ENCODE data around the gene KIF21A.
"Not testable (repeated sequence)": the region's sequence is repeated elsewhere in the genome, so short reads cannot be mapped to it uniquely, and the experiment has no call there.

Gene KIF21A

GRCh38 chr12:39443081-39443928 lies at the start of gene KIF21A:
Gene KIF21A (minus strand): TSS chr12:39443120. CDS start chr12:39442970, 150 bp downstream.
- peak within 1 kb of the TSS; percentile 73 to 78 for H3K9ac ChIP-seq (ENCODE audit: low read depth in 1 of 2, low read length in 2 of 2)
- no peaks in the 10 kb centered on the region for H3K36me3 ChIP-seq (ENCODE audit: control insufficient read depth in 1 of 2, insufficient read depth in 2 of 2, low read length in 2 of 2)
- H3K27me3 ChIP-seq (ENCODE audit: control insufficient read depth in 1 of 2, insufficient read depth in 2 of 2, low read length in 2 of 2), result no peaks in the 10 kb centered on the region
- peaks cover 4 to 17% of the 10 kb centered on the region in 2 donors for H3K4me1 ChIP-seq (ENCODE audit: control insufficient read depth in 1 of 2, insufficient read depth in 2 of 2, low read length in 2 of 2)
- H3K27ac ChIP-seq (ENCODE audit: low read depth, low read length), result peak within 1 kb of the TSS; percentile 93
- H3K9me3 ChIP-seq (ENCODE audit: control insufficient read depth in 1 of 2, low read length in 2 of 2), result no peaks in the 10 kb centered on the region
- H3K4me3 ChIP-seq (ENCODE audit: low read depth in 1 of 2, low read length in 2 of 2), result peak within 1 kb of the TSS; percentile 76 to 92

- H3K27ac ChIP-seq (ENCODE audit: low read depth, low read length), result no peak overlapping the region
- H3K27me3 ChIP-seq (ENCODE audit: control insufficient read depth in 1 of 2, insufficient read depth in 2 of 2, low read length in 2 of 2), result no peaks in the 10 kb centered on the region
- no peak overlapping the region for H3K4me3 ChIP-seq (ENCODE audit: low read depth in 1 of 2, low read length in 2 of 2)
- no peaks in the 10 kb centered on the region for H3K36me3 ChIP-seq (ENCODE audit: control insufficient read depth in 1 of 2, insufficient read depth in 2 of 2, low read length in 2 of 2)
- H3K4me1 ChIP-seq (ENCODE audit: control insufficient read depth in 1 of 2, insufficient read depth in 2 of 2, low read length in 2 of 2), result no peaks in the 10 kb centered on the region
- H3K9ac ChIP-seq (ENCODE audit: low read depth in 1 of 2, low read length in 2 of 2), result no peak overlapping the region
- H3K9me3 ChIP-seq (ENCODE audit: control insufficient read depth in 1 of 2, low read length in 2 of 2), result no peaks in the 10 kb centered on the region
These were observed 47.8 kb upstream of the KIF21A start for GRCh38 chr12:39490500-39491282.

GRCh38 chr12:39483597-39483996 lies 40.7 kb upstream of the KIF21A start:
- H3K4me3 ChIP-seq (ENCODE audit: low read depth in 1 of 2, low read length in 2 of 2), result no peak overlapping the region
- no peaks in the 10 kb centered on the region for H3K36me3 ChIP-seq (ENCODE audit: control insufficient read depth in 1 of 2, insufficient read depth in 2 of 2, low read length in 2 of 2)
- no peak overlapping the region for H3K27ac ChIP-seq (ENCODE audit: low read depth, low read length)
- H3K9me3 ChIP-seq (ENCODE audit: control insufficient read depth in 1 of 2, low read length in 2 of 2), result no peaks in the 10 kb centered on the region
- no peaks in the 10 kb centered on the region for H3K4me1 ChIP-seq (ENCODE audit: control insufficient read depth in 1 of 2, insufficient read depth in 2 of 2, low read length in 2 of 2)
- no peak overlapping the region for H3K9ac ChIP-seq (ENCODE audit: low read depth in 1 of 2, low read length in 2 of 2)
- H3K27me3 ChIP-seq (ENCODE audit: control insufficient read depth in 1 of 2, insufficient read depth in 2 of 2, low read length in 2 of 2), result no peaks in the 10 kb centered on the region

GRCh38 chr12:39483042-39483441 lies 40.1 kb upstream of the KIF21A start:
- no peaks in the 10 kb centered on the region for H3K36me3 ChIP-seq (ENCODE audit: control insufficient read depth in 1 of 2, insufficient read depth in 2 of 2, low read length in 2 of 2)
- no peak overlapping the region for H3K9ac ChIP-seq (ENCODE audit: low read depth in 1 of 2, low read length in 2 of 2)
- H3K4me1 ChIP-seq (ENCODE audit: control insufficient read depth in 1 of 2, insufficient read depth in 2 of 2, low read length in 2 of 2), result no peaks in the 10 kb centered on the region
- no peak overlapping the region for H3K27ac ChIP-seq (ENCODE audit: low read depth, low read length)
- no peaks in the 10 kb centered on the region for H3K27me3 ChIP-seq (ENCODE audit: control insufficient read depth in 1 of 2, insufficient read depth in 2 of 2, low read length in 2 of 2)
- no peaks in the 10 kb centered on the region for H3K9me3 ChIP-seq (ENCODE audit: control insufficient read depth in 1 of 2, low read length in 2 of 2)
- H3K4me3 ChIP-seq (ENCODE audit: low read depth in 1 of 2, low read length in 2 of 2), result no peak overlapping the region

GRCh38 chr12:39476894-39477293 lies 34.0 kb upstream of the KIF21A start:
- H3K4me1 ChIP-seq (ENCODE audit: control insufficient read depth in 1 of 2, insufficient read depth in 2 of 2, low read length in 2 of 2), result no peaks in the 10 kb centered on the region

GRCh38 chr12:39476121-39476520 lies 33.2 kb upstream of the KIF21A start:
- Histone ChIP-seq H3K9ac (ENCODE audit: low read depth in 1 of 2, low read length in 2 of 2) (no peak overlapping the region), H3K27ac (ENCODE audit: low read depth, low read length) (no peak overlapping the region), H3K9me3 (ENCODE audit: control insufficient read depth in 1 of 2, low read length in 2 of 2) (no peaks in the 10 kb centered on the region), H3K4me3 (ENCODE audit: low read depth in 1 of 2, low read length in 2 of 2) (no peak overlapping the region), H3K27me3 (ENCODE audit: control insufficient read depth in 1 of 2, insufficient read depth in 2 of 2, low read length in 2 of 2) (no peaks in the 10 kb centered on the region), H3K36me3 (ENCODE audit: control insufficient read depth in 1 of 2, insufficient read depth in 2 of 2, low read length in 2 of 2) (no peaks in the 10 kb centered on the region), H3K4me1 (ENCODE audit: control insufficient read depth in 1 of 2, insufficient read depth in 2 of 2, low read length in 2 of 2) (no peaks in the 10 kb centered on the region)

More at GRCh38 chr12:39476894-39477293, 34.0 kb upstream of the KIF21A start:
- no peaks in the 10 kb centered on the region for H3K9me3 ChIP-seq (ENCODE audit: control insufficient read depth in 1 of 2, low read length in 2 of 2)
- H3K4me3 ChIP-seq (ENCODE audit: low read depth in 1 of 2, low read length in 2 of 2), result no peak overlapping the region
- H3K27ac ChIP-seq (ENCODE audit: low read depth, low read length), result no peak overlapping the region
- no peaks in the 10 kb centered on the region for H3K27me3 ChIP-seq (ENCODE audit: control insufficient read depth in 1 of 2, insufficient read depth in 2 of 2, low read length in 2 of 2)
- H3K9ac ChIP-seq (ENCODE audit: low read depth in 1 of 2, low read length in 2 of 2), result no peak overlapping the region
- no peaks in the 10 kb centered on the region for H3K36me3 ChIP-seq (ENCODE audit: control insufficient read depth in 1 of 2, insufficient read depth in 2 of 2, low read length in 2 of 2)

GRCh38 chr12:39475136-39475535 lies 32.2 kb upstream of the KIF21A start:
- not testable (repeated sequence) for H3K9ac ChIP-seq (ENCODE audit: low read depth in 1 of 2, low read length in 2 of 2); H3K4me3 ChIP-seq (ENCODE audit: low read depth in 1 of 2, low read length in 2 of 2); H3K9me3 ChIP-seq (ENCODE audit: control insufficient read depth in 1 of 2, low read length in 2 of 2); H3K27ac ChIP-seq (ENCODE audit: low read depth, low read length); H3K36me3 ChIP-seq (ENCODE audit: control insufficient read depth in 1 of 2, insufficient read depth in 2 of 2, low read length in 2 of 2); H3K4me1 ChIP-seq (ENCODE audit: control insufficient read depth in 1 of 2, insufficient read depth in 2 of 2, low read length in 2 of 2); H3K27me3 ChIP-seq (ENCODE audit: control insufficient read depth in 1 of 2, insufficient read depth in 2 of 2, low read length in 2 of 2)

- H3K4me1 ChIP-seq (ENCODE audit: control insufficient read depth in 1 of 2, insufficient read depth in 2 of 2, low read length in 2 of 2), result no peaks in the 10 kb centered on the region
- no peaks in the 10 kb centered on the region for H3K36me3 ChIP-seq (ENCODE audit: control insufficient read depth in 1 of 2, insufficient read depth in 2 of 2, low read length in 2 of 2)
- H3K9me3 ChIP-seq (ENCODE audit: control insufficient read depth in 1 of 2, low read length in 2 of 2), result no peaks in the 10 kb centered on the region
- H3K9ac ChIP-seq (ENCODE audit: low read depth in 1 of 2, low read length in 2 of 2), result no peak overlapping the region
- no peaks in the 10 kb centered on the region for H3K27me3 ChIP-seq (ENCODE audit: control insufficient read depth in 1 of 2, insufficient read depth in 2 of 2, low read length in 2 of 2)
- no peak overlapping the region for H3K27ac ChIP-seq (ENCODE audit: low read depth, low read length)
- peak overlapping the region in 1 of 2 donors; percentile 32 for H3K4me3 ChIP-seq (ENCODE audit: low read depth in 1 of 2, low read length in 2 of 2)
These were observed 24.5 kb upstream of the KIF21A start for GRCh38 chr12:39467432-39467870.

GRCh38 chr12:39464976-39465695 lies 22.2 kb upstream of the KIF21A start:
- Histone ChIP-seq H3K27ac (ENCODE audit: low read depth, low read length) (no peak overlapping the region), H3K36me3 (ENCODE audit: control insufficient read depth in 1 of 2, insufficient read depth in 2 of 2, low read length in 2 of 2) (no peaks in the 10 kb centered on the region), H3K4me3 (ENCODE audit: low read depth in 1 of 2, low read length in 2 of 2) (no peak overlapping the region)

GRCh38 chr12:39461059-39461458 lies 18.1 kb upstream of the KIF21A start:
- Histone ChIP-seq H3K27ac (ENCODE audit: low read depth, low read length) (no peak overlapping the region), H3K9ac (ENCODE audit: low read depth in 1 of 2, low read length in 2 of 2) (no peak overlapping the region), H3K4me1 (ENCODE audit: control insufficient read depth in 1 of 2, insufficient read depth in 2 of 2, low read length in 2 of 2) (no peaks in the 10 kb centered on the region), H3K36me3 (ENCODE audit: control insufficient read depth in 1 of 2, insufficient read depth in 2 of 2, low read length in 2 of 2) (no peaks in the 10 kb centered on the region), H3K4me3 (ENCODE audit: low read depth in 1 of 2, low read length in 2 of 2) (no peak overlapping the region), H3K27me3 (ENCODE audit: control insufficient read depth in 1 of 2, insufficient read depth in 2 of 2, low read length in 2 of 2) (no peaks in the 10 kb centered on the region), H3K9me3 (ENCODE audit: control insufficient read depth in 1 of 2, low read length in 2 of 2) (no peaks in the 10 kb centered on the region)

More at GRCh38 chr12:39464976-39465695, 22.2 kb upstream of the KIF21A start:
- Histone ChIP-seq H3K9ac (ENCODE audit: low read depth in 1 of 2, low read length in 2 of 2) (no peak overlapping the region), H3K4me1 (ENCODE audit: control insufficient read depth in 1 of 2, insufficient read depth in 2 of 2, low read length in 2 of 2) (no peaks in the 10 kb centered on the region), H3K27me3 (ENCODE audit: control insufficient read depth in 1 of 2, insufficient read depth in 2 of 2, low read length in 2 of 2) (no peaks in the 10 kb centered on the region), H3K9me3 (ENCODE audit: control insufficient read depth in 1 of 2, low read length in 2 of 2) (no peaks in the 10 kb centered on the region)
